ENCODE measurements around the gene FAM193A. TPM values are rescaled to one million over a fixed set of nuclear protein-coding genes. Genes with fewer than 3 reads are reported as not detected.

Gene FAM193A
- total and polyA plus RNA-seq, 2 experiments from 2014 or later = 12.0 to 22.9 TPM

GRCh38 chr4:2662598-2662997, 126.2 kb downstream of the FAM193A start:
- no peak overlapping the region for H3K27ac ChIP-seq (ENCODE audit: low read depth)
- no peak overlapping the region for H3K4me3 ChIP-seq
- peaks cover 12% of the 10 kb centered on the region; the same call in 1 of the 2 replicates for H3K79me2 ChIP-seq (replicated peaks; ENCODE audit: insufficient read depth)
- H3K36me3 Mint-ChIP-seq (ENCODE audit: low read depth) = peaks cover 56% of the 10 kb centered on the region
- no peak overlapping the region for H3K4me3 Mint-ChIP-seq
- no peaks in the 10 kb centered on the region for H3F3A ChIP-seq (replicated peaks; ENCODE audit: low read depth)
- ATAC-seq = no peak
- H2AFZ ChIP-seq = no peak overlapping the region
- H3K36me3 ChIP-seq (ENCODE audit: insufficient read depth) = peaks cover 26% of the 10 kb centered on the region
- H3K27me3 Mint-ChIP-seq (ENCODE audit: insufficient read depth, low read depth, poor library complexity) = peaks cover 4% of the 10 kb centered on the region
- H3K9me3 Mint-ChIP-seq = no peaks in the 10 kb centered on the region
- no peak overlapping the region for H3K27ac Mint-ChIP-seq
- peaks cover 7% of the 10 kb centered on the region for H4K20me1 ChIP-seq (replicated peaks; ENCODE audit: insufficient read depth)
- no peaks in the 10 kb centered on the region for H3K9me2 ChIP-seq (ENCODE audit: insufficient read depth)
- no peak overlapping the region for H3K4me2 ChIP-seq
- no peak for DNase-seq (ENCODE audit: low spot score)
- no peaks in the 10 kb centered on the region for H3K4me1 ChIP-seq (ENCODE audit: insufficient read depth)
- no peaks in the 10 kb centered on the region for H3K27me3 ChIP-seq (ENCODE audit: insufficient read depth)
- TF ChIP-seq EZH2phosphoT487 (IDR thresholded peaks at IDR 0.05; ENCODE audit: unreplicated experiment) (no peak), JUNB (IDR thresholded peaks at IDR 0.05; ENCODE audit: unreplicated experiment) (no peak), POLR2AphosphoS5 (IDR thresholded peaks at IDR 0.05; ENCODE audit: low read depth) (no peak), EZH2 (IDR thresholded peaks at IDR 0.05; ENCODE audit: low read depth, unreplicated experiment) (no peak), ETS1 (IDR thresholded peaks at IDR 0.05) (no peak), ZNF331 (CRISPR knock-in tag; IDR thresholded peaks at IDR 0.05; ENCODE audit: low read depth) (no peak), ZNF114 (CRISPR knock-in tag; IDR thresholded peaks at IDR 0.05) (no peak), STAT1 (IDR thresholded peaks at IDR 0.05; ENCODE audit: unreplicated experiment) (no peak), NANOG (IDR thresholded peaks at IDR 0.05; ENCODE audit: borderline replicate concordance) (no peak)
- TF ChIP-seq, protein P1, sequence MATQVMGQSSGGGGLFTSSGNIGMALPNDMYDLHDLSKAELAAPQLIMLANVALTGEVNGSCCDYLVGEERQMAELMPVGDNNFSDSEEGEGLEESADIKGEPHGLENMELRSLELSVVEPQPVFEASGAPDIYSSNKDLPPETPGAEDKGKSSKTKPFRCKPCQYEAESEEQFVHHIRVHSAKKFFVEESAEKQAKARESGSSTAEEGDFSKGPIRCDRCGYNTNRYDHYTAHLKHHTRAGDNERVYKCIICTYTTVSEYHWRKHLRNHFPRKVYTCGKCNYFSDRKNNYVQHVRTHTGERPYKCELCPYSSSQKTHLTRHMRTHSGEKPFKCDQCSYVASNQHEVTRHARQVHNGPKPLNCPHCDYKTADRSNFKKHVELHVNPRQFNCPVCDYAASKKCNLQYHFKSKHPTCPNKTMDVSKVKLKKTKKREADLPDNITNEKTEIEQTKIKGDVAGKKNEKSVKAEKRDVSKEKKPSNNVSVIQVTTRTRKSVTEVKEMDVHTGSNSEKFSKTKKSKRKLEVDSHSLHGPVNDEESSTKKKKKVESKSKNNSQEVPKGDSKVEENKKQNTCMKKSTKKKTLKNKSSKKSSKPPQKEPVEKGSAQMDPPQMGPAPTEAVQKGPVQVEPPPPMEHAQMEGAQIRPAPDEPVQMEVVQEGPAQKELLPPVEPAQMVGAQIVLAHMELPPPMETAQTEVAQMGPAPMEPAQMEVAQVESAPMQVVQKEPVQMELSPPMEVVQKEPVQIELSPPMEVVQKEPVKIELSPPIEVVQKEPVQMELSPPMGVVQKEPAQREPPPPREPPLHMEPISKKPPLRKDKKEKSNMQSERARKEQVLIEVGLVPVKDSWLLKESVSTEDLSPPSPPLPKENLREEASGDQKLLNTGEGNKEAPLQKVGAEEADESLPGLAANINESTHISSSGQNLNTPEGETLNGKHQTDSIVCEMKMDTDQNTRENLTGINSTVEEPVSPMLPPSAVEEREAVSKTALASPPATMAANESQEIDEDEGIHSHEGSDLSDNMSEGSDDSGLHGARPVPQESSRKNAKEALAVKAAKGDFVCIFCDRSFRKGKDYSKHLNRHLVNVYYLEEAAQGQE (IDR thresholded peaks at IDR 0.05; ENCODE audit: unreplicated experiment) = no peak
- TF ChIP-seq, protein P2, sequence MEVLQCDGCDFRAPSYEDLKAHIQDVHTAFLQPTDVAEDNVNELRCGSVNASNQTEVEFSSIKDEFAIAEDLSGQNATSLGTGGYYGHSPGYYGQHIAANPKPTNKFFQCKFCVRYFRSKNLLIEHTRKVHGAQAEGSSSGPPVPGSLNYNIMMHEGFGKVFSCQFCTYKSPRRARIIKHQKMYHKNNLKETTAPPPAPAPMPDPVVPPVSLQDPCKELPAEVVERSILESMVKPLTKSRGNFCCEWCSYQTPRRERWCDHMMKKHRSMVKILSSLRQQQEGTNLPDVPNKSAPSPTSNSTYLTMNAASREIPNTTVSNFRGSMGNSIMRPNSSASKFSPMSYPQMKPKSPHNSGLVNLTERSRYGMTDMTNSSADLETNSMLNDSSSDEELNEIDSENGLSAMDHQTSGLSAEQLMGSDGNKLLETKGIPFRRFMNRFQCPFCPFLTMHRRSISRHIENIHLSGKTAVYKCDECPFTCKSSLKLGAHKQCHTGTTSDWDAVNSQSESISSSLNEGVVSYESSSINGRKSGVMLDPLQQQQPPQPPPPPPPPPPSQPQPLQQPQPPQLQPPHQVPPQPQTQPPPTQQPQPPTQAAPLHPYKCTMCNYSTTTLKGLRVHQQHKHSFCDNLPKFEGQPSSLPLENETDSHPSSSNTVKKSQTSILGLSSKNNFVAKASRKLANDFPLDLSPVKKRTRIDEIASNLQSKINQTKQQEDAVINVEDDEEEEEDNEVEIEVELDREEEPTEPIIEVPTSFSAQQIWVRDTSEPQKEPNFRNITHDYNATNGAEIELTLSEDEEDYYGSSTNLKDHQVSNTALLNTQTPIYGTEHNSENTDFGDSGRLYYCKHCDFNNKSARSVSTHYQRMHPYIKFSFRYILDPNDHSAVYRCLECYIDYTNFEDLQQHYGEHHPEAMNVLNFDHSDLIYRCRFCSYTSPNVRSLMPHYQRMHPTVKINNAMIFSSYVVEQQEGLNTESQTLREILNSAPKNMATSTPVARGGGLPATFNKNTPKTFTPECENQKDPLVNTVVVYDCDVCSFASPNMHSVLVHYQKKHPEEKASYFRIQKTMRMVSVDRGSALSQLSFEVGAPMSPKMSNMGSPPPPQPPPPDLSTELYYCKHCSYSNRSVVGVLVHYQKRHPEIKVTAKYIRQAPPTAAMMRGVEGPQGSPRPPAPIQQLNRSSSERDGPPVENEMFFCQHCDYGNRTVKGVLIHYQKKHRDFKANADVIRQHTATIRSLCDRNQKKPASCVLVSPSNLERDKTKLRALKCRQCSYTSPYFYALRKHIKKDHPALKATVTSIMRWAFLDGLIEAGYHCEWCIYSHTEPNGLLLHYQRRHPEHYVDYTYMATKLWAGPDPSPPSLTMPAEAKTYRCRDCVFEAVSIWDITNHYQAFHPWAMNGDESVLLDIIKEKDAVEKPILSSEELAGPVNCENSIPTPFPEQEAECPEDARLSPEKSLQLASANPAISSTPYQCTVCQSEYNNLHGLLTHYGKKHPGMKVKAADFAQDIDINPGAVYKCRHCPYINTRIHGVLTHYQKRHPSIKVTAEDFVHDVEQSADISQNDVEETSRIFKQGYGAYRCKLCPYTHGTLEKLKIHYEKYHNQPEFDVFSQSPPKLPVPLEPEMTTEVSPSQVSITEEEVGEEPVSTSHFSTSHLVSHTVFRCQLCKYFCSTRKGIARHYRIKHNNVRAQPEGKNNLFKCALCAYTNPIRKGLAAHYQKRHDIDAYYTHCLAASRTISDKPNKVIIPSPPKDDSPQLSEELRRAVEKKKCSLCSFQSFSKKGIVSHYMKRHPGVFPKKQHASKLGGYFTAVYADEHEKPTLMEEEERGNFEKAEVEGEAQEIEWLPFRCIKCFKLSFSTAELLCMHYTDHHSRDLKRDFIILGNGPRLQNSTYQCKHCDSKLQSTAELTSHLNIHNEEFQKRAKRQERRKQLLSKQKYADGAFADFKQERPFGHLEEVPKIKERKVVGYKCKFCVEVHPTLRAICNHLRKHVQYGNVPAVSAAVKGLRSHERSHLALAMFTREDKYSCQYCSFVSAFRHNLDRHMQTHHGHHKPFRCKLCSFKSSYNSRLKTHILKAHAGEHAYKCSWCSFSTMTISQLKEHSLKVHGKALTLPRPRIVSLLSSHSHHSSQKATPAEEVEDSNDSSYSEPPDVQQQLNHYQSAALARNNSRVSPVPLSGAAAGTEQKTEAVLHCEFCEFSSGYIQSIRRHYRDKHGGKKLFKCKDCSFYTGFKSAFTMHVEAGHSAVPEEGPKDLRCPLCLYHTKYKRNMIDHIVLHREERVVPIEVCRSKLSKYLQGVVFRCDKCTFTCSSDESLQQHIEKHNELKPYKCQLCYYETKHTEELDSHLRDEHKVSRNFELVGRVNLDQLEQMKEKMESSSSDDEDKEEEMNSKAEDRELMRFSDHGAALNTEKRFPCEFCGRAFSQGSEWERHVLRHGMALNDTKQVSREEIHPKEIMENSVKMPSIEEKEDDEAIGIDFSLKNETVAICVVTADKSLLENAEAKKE (CRISPR knock-in tag; IDR thresholded peaks at IDR 0.05) = no peak
- TF ChIP-seq, protein P3, sequence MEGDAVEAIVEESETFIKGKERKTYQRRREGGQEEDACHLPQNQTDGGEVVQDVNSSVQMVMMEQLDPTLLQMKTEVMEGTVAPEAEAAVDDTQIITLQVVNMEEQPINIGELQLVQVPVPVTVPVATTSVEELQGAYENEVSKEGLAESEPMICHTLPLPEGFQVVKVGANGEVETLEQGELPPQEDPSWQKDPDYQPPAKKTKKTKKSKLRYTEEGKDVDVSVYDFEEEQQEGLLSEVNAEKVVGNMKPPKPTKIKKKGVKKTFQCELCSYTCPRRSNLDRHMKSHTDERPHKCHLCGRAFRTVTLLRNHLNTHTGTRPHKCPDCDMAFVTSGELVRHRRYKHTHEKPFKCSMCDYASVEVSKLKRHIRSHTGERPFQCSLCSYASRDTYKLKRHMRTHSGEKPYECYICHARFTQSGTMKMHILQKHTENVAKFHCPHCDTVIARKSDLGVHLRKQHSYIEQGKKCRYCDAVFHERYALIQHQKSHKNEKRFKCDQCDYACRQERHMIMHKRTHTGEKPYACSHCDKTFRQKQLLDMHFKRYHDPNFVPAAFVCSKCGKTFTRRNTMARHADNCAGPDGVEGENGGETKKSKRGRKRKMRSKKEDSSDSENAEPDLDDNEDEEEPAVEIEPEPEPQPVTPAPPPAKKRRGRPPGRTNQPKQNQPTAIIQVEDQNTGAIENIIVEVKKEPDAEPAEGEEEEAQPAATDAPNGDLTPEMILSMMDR (conservative IDR thresholded peaks at IDR 0.05; ENCODE audit: low read depth in 2 of 2) = no peak
- H3K4me1 Mint-ChIP-seq = no peaks in the 10 kb centered on the region
